DOHH2 (cell line): ENCODE measurements around the gene CGN.

Source experiments
- H3F3A ChIP-seq: fragments of 200-600 bp; sonication (generic), shearing (Covaris generic); 2 replicates; pipeline ENCODE4 v1.6.0; 2016; ENCODE audit warnings: antibody characterized with exemption, mild to moderate bottlenecking; ENCODE audit not compliant: control insufficient read depth, insufficient read depth
- H3K27ac ChIP-seq: fragments of 200-600 bp; sonication (generic); 2 replicates; pipeline ENCODE4 v1.5.1; 2014; ENCODE audit warnings: low read depth, mild to moderate bottlenecking, low read length, moderate library complexity
- H3K27me3 ChIP-seq: fragments of 200-600 bp; sonication (generic); 2 replicates; pipeline ENCODE4 v1.6.1; 2014; ENCODE audit warnings: mild to moderate bottlenecking, low read length, mixed read lengths; ENCODE audit not compliant: control insufficient read depth
- H3K36me3 ChIP-seq: fragments of 200-600 bp; sonication (generic); 2 replicates; pipeline ENCODE4 v1.6.1; 2014; ENCODE audit warnings: mild to moderate bottlenecking, low read length, moderate library complexity, mixed read lengths; ENCODE audit not compliant: control insufficient read depth
- H3K4me1 ChIP-seq: fragments of 200-600 bp; sonication (generic); 2 replicates; pipeline ENCODE4 v1.6.1; 2014; ENCODE audit warnings: mild to moderate bottlenecking, low read length, mixed read lengths; ENCODE audit not compliant: control insufficient read depth
- H3K4me2 ChIP-seq: fragments of 200-600 bp; sonication (generic); 2 replicates; pipeline ENCODE4 v1.6.0; 2014; ENCODE audit warnings: mild to moderate bottlenecking, low read length, moderate library complexity
- H3K4me3 ChIP-seq: fragments of 200-600 bp; sonication (generic); 2 replicates; pipeline ENCODE4 v1.5.1; 2014; ENCODE audit warnings: mild to moderate bottlenecking, low read length, mixed read lengths
- H3K79me2 ChIP-seq: fragments of 200-600 bp; sonication (generic); 2 replicates; pipeline ENCODE4 v1.6.1; 2014; ENCODE audit warnings: mild to moderate bottlenecking, low read length, mixed read lengths; ENCODE audit not compliant: control insufficient read depth
- H3K9me2 ChIP-seq: fragments of 200-600 bp; sonication (generic); replicated peaks from 2 replicates; pipeline ENCODE4 v1.6.1; 2014; ENCODE audit warnings: mild to moderate bottlenecking, low read length, mixed read lengths; ENCODE audit not compliant: control insufficient read depth
- H3K9me3 ChIP-seq: fragments of 200-600 bp; sonication (generic); 2 replicates; pipeline ENCODE4 v1.6.1; 2014; ENCODE audit warnings: antibody characterized with exemption, low read length, mixed read lengths; ENCODE audit not compliant: control insufficient read depth, insufficient read depth
- H4K20me1 ChIP-seq: fragments of 200-600 bp; sonication (generic); 2 replicates; pipeline ENCODE4 v1.6.0; 2014; ENCODE audit warnings: low read depth, mild to moderate bottlenecking, antibody characterized with exemption, low read length, moderate library complexity; ENCODE audit not compliant: control insufficient read depth, insufficient read depth
- EZH2phosphoT487 ChIP-seq: fragments of 200-600 bp; sonication (generic); IDR thresholded peaks from 2 replicates; pipeline ENCODE4 v1.6.1; 2017; ENCODE audit warnings: borderline replicate concordance, mild to moderate bottlenecking, antibody characterized with exemption, low read length, moderate library complexity, mixed read lengths
- TF ChIP-seq, protein P1 (sequence below): fragments of 200-600 bp; sonication (generic); IDR thresholded peaks from one replicate; pipeline ENCODE4 v1.5.1; 2014; ENCODE audit warnings: antibody characterized with exemption, mild to moderate bottlenecking, low read depth, low read length; ENCODE audit not compliant: poor library complexity, severe bottlenecking

Gene CGN

DNA sequence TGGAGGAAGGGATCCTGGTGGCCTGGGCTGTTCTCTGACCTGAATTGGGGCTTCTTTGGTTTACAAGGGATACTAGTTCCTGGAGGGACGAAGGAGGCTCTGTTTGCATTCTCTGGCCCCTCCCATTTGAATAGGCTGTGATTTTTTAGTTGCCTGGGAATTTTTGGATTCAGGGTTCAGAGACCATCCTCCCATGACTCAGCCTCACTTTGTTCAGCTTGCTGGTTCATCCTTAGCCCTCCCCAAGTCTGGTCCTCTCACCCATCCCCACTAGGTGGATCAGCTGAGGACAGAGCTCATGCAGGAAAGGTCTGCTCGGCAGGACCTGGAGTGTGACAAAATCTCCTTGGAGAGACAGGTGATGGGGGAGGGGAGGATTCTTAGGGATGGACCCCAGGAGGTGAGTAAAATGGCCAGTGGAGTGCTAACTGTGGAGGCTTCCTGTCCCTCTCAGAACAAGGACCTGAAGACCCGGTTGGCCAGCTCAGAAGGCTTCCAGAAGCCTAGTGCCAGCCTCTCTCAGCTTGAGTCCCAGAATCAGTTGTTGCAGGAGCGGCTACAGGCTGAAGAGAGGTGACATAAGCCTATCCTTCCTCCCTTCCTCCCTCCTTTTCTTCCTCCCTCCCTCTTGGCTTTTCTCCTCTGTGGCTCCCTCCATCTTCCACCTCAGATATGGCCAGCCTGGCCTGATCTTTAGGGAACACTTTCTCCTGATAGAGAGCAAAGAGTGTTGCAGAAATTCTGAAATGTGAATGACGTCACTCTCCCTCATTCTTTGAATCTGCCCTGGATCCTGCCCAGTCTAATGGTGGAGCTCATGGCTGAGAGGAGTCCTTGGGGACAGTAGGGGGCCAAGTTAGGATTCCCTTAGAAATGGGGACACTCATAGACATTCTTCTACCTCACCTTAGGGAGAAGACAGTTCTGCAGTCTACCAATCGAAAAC is 24.4 kb downstream of the CGN start:
- Histone ChIP-seq H3K27me3 (peaks cover 2% of the 10 kb centered on the region), H3K36me3 (no peaks in the 10 kb centered on the region), H3K27ac (no peak overlapping the region)

DNA sequence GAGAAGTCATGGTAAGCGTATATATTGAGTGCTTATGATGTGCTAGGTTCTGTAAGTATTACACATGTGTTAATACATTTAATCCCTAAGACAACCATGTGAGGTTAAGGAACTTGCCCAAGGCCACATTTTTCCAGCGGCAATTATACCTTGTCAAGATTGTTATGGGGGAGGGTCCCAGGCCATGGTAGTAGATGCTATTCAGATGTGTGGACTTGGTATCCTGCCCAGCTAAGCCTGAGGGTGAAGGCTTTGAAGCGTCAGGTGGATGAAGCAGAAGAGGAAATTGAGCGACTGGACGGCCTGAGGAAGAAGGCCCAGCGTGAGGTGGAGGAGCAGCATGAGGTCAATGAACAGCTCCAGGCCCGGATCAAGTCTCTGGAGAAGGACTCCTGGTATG is 25.3 kb downstream of the CGN start:
- H4K20me1 ChIP-seq = no peaks in the 10 kb centered on the region
- H3K9me3 ChIP-seq = no peaks in the 10 kb centered on the region
- H3K4me3 ChIP-seq = no peak overlapping the region
- H3K4me1 ChIP-seq = peaks cover 21% of the 10 kb centered on the region
- H3K4me2 ChIP-seq = no peak overlapping the region
- no peaks in the 10 kb centered on the region for H3K9me2 ChIP-seq
- no peaks in the 10 kb centered on the region for H3K79me2 ChIP-seq
- no peak overlapping the region for H3K27ac ChIP-seq
- no peaks in the 10 kb centered on the region for H3K36me3 ChIP-seq
- no peaks in the 10 kb centered on the region for H3F3A ChIP-seq
- H3K27me3 ChIP-seq = peaks cover 11% of the 10 kb centered on the region
- TF ChIP-seq, protein P1, sequence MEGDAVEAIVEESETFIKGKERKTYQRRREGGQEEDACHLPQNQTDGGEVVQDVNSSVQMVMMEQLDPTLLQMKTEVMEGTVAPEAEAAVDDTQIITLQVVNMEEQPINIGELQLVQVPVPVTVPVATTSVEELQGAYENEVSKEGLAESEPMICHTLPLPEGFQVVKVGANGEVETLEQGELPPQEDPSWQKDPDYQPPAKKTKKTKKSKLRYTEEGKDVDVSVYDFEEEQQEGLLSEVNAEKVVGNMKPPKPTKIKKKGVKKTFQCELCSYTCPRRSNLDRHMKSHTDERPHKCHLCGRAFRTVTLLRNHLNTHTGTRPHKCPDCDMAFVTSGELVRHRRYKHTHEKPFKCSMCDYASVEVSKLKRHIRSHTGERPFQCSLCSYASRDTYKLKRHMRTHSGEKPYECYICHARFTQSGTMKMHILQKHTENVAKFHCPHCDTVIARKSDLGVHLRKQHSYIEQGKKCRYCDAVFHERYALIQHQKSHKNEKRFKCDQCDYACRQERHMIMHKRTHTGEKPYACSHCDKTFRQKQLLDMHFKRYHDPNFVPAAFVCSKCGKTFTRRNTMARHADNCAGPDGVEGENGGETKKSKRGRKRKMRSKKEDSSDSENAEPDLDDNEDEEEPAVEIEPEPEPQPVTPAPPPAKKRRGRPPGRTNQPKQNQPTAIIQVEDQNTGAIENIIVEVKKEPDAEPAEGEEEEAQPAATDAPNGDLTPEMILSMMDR = no peak
- TF ChIP-seq EZH2phosphoT487 = no peak

More for the DNA sequence above, 24.4 kb downstream of the CGN start:
- Histone ChIP-seq H4K20me1 (no peaks in the 10 kb centered on the region), H3F3A (no peaks in the 10 kb centered on the region), H3K4me1 (peaks cover 16% of the 10 kb centered on the region), H3K9me3 (no peaks in the 10 kb centered on the region), H3K79me2 (no peaks in the 10 kb centered on the region), H3K9me2 (no peaks in the 10 kb centered on the region), H3K4me3 (no peak overlapping the region), H3K4me2 (no peak overlapping the region)
- TF ChIP-seq EZH2phosphoT487 = no peak
- TF ChIP-seq, protein P1 = no peak

DNA sequence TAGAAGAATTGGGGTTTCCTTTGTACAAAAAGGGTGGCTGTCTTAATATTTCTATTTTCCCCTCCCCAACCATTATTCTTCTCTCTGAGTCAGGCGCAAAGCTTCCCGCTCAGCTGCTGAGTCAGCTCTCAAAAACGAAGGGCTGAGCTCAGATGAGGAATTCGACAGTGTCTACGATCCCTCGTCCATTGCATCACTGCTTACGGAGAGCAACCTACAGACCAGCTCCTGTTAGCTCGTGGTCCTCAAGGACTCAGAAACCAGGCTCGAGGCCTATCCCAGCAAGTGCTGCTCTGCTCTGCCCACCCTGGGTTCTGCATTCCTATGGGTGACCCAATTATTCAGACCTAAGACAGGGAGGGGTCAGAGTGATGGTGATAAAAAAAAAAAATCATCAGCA is 25.9 kb downstream of the CGN start:
- no peaks in the 10 kb centered on the region for H3K36me3 ChIP-seq
- H3K79me2 ChIP-seq = no peaks in the 10 kb centered on the region
- no peak overlapping the region for H3K4me3 ChIP-seq
- H4K20me1 ChIP-seq = no peaks in the 10 kb centered on the region
- H3K9me3 ChIP-seq = no peaks in the 10 kb centered on the region
- peaks cover 21% of the 10 kb centered on the region for H3K4me1 ChIP-seq
- H3K27me3 ChIP-seq = peaks cover 15% of the 10 kb centered on the region
- no peak overlapping the region for H3K27ac ChIP-seq
- H3K4me2 ChIP-seq = no peak overlapping the region
- H3F3A ChIP-seq = no peaks in the 10 kb centered on the region
- no peaks in the 10 kb centered on the region for H3K9me2 ChIP-seq
- TF ChIP-seq, protein P1 = no peak
- TF ChIP-seq EZH2phosphoT487 = no peak
